Transverse colon (tissue), 4 donors: ENCODE results near the gene ITGA1. TPM values are rescaled to one million over a fixed set of nuclear protein-coding genes. Genes with fewer than 3 reads are reported as not detected.
"Not testable (repeated sequence)": the region's sequence is repeated elsewhere in the genome, so short reads cannot be mapped to it uniquely, and the experiment has no call there.

Source experiments
- DNase-seq: peaks from one replicate; pipeline ENCODE4 v3.0.0-alpha.2; 2019
- H3K27ac ChIP-seq, 4 donors: fragments of 200-600 bp; sonication (generic); 2 replicates each; pipeline ENCODE4 v1.5.1; 2016 to 2018; ENCODE audit warnings: inconsistent platforms in 4 of 4
- H3K27me3 ChIP-seq: fragments of 200-600 bp; sonication (generic); 2 replicates; pipeline ENCODE4 v1.5.1; 2017; ENCODE audit warnings: inconsistent platforms
- H3K36me3 ChIP-seq, 4 donors: fragments of 200-600 bp; sonication (generic); 2 replicates each; pipeline ENCODE4 v1.5.1; 2017 to 2019; ENCODE audit warnings: inconsistent platforms in 4 of 4
- H3K4me1 ChIP-seq, 4 donors: fragments of 200-600 bp; sonication (generic); 2 replicates each; pipeline ENCODE4 v1.5.1; 2017 to 2020; ENCODE audit warnings: inconsistent platforms in 4 of 4
- H3K4me3 ChIP-seq, 4 donors: fragments of 200-600 bp; sonication (generic); 1 replicate in 1 of 4; 2 replicates in 3 of 4; pipeline versions ENCODE4 v1.5.1 to v1.6.1; 2017 to 2019; ENCODE audit warnings: inconsistent platforms in 4 of 4
- H3K9me3 ChIP-seq, 2 donors: fragments of 200-600 bp; sonication (generic); 2 replicates each; pipeline ENCODE4 v1.5.1; 2017 to 2019; ENCODE audit warnings: inconsistent platforms in 2 of 2
- CTCF ChIP-seq, 5 experiments: fragments of 200-600 bp in 3 of 5; fragments of 450-650 bp in 2 of 5; sonication (generic) in 3 of 5; IDR thresholded peaks; 1 replicate in 2 of 5; 2 replicates in 3 of 5; pipeline ENCODE4 v1.5.1; 2016 to 2017; ENCODE audit warnings: antibody characterized with exemption in 5 of 5, inconsistent platforms in 3 of 5, mild to moderate bottlenecking in 2 of 5, moderate library complexity in 1 of 5
- EP300 ChIP-seq: sonication (generic); formaldehyde crosslinking; IDR thresholded peaks from one replicate; pipeline ENCODE4 v1.6.1; 2017; ENCODE audit warnings: antibody characterized with exemption, low read depth
- POLR2A ChIP-seq: fragments of 450-650 bp; IDR thresholded peaks from one replicate; pipeline ENCODE4 v1.6.1; 2016; ENCODE audit warnings: antibody characterized with exemption, mild to moderate bottlenecking, moderate library complexity
- POLR2AphosphoS5 ChIP-seq, 3 donors: sonication (generic); formaldehyde crosslinking; IDR thresholded peaks; one replicate each; pipeline ENCODE4 v1.6.1; 2016; ENCODE audit warnings: antibody characterized with exemption in 3 of 3
- WGBS, 2 donors: methylation state at CpG; one replicate each; pipeline ENCODE4 v1.1.5; 2018; ENCODE audit warnings: low coverage in 1 of 2; 5-methylcytosine and 5-hydroxymethylcytosine counted together
- in situ Hi-C, 4 donors: fragments of 200-750 bp; cut with MboI; loops; one replicate each; pipeline versions ENCODE4 v1.15.0 to v1.15.1; 2017; ENCODE audit warnings: low sequenced_read_pairs in 3 of 4, low pct_ligation_motif_present in 1 of 4, low pct_unique_long_range_greater_than_20kb in 1 of 4
- intact Hi-C: fragments of 100-400 bp; cut with DNase I; formaldehyde crosslinking; loops from one replicate; pipeline ENCODE4 v1.15.1; 2023; ENCODE audit warnings: low total_unique reads
- total RNA-seq, 4 donors: library from RNA; depleted of rRNA; stranded (reverse); fragments of >200 nt; gene quantifications; one replicate each; pipeline ENCODE4 v1.1.0, GENCODE V29; 2016

The ITGA1 gene
- total RNA-seq, 4 donors from 2014 or later, result 42.6 to 83.2 (median 48.0) TPM

GRCh38 chr5:52964138-52964537, 176.4 kb downstream of the ITGA1 start:
- TF ChIP-seq POLR2AphosphoS5 (IDR thresholded peaks at IDR 0.05), result no peak
- no peak for TF ChIP-seq POLR2A
- TF ChIP-seq CTCF (IDR thresholded peaks at IDR 0.05), result no peak
- no peak for TF ChIP-seq EP300
- Histone ChIP-seq H3K27ac (no peak overlapping the region), H3K27me3 (no peaks in the 10 kb centered on the region), H3K4me1 (no peaks in the 10 kb centered on the region), H3K4me3 (no peak overlapping the region), H3K9me3 (no peaks in the 10 kb centered on the region), H3K36me3 (no peaks in the 10 kb centered on the region)
- no peak for DNase-seq
- intact Hi-C loops, result no loop called here
- WGBS, 2 donors, result 92 to 100% methylated on average over 1 of the region's 1 CpG
- in situ Hi-C loops, result no loop called here

GRCh38 chr5:52976157-52976556, 188.4 kb downstream of the ITGA1 start:
- H3K9me3 ChIP-seq, H3K36me3 ChIP-seq, H3K27ac ChIP-seq, H3K4me3 ChIP-seq, DNase-seq, in situ Hi-C loops, H3K27me3 ChIP-seq, H3K4me1 ChIP-seq, intact Hi-C loops: not testable (repeated sequence)
- 80% methylated on average over 7 of the region's 7 CpGs; no CpG with 5 or more reads in 1 of the 2 donors for WGBS, 2 donors

GRCh38 chr5:52977264-52977897, 189.7 kb downstream of the ITGA1 start:
- Histone ChIP-seq H3K4me3 (no peak overlapping the region), H3K9me3 (peaks cover 0 to 4% of the 10 kb centered on the region in 2 donors), H3K27ac (no peak overlapping the region), H3K27me3 (no peaks in the 10 kb centered on the region), H3K36me3 (no peaks in the 10 kb centered on the region), H3K4me1 (no peaks in the 10 kb centered on the region)
- intact Hi-C loops (no loop called here), in situ Hi-C loops (no loop called here)
- 79% methylated on average over 7 of the region's 7 CpGs; no CpG with 5 or more reads in 1 of the 2 donors for WGBS, 2 donors
- DNase-seq, result no peak
- TF ChIP-seq EP300 (no peak), POLR2AphosphoS5 (IDR thresholded peaks at IDR 0.05) (no peak), POLR2A (no peak), CTCF (IDR thresholded peaks at IDR 0.05) (no peak)

GRCh38 chr5:52981507-52981906, 193.8 kb downstream of the ITGA1 start:
- Histone ChIP-seq H3K4me1 (no peaks in the 10 kb centered on the region), H3K36me3 (no peaks in the 10 kb centered on the region), H3K27ac (no peak overlapping the region), H3K9me3 (peaks cover 0 to 3% of the 10 kb centered on the region in 2 donors), H3K27me3 (no peaks in the 10 kb centered on the region), H3K4me3 (no peak overlapping the region)
- in situ Hi-C loops, result no loop called here
- intact Hi-C loops, result no loop called here
- WGBS, 2 donors, result 92 to 93% methylated on average over 3 to 4 of the region's 4 CpGs
- TF ChIP-seq POLR2A (no peak), CTCF (IDR thresholded peaks at IDR 0.05) (no peak), POLR2AphosphoS5 (IDR thresholded peaks at IDR 0.05) (no peak)
- no peak for DNase-seq
